Activated naive CD4-positive, alpha-beta T cell treated with Interleukin-2 at 50 U/mL for 16 hours (primary cell): Measurements from ENCODE around the gene TSFM.

Source experiments
- DNase-seq: peaks from one replicate; pipeline ENCODE4 v3.0.0-alpha.2; 2020

The TSFM gene

DNA sequence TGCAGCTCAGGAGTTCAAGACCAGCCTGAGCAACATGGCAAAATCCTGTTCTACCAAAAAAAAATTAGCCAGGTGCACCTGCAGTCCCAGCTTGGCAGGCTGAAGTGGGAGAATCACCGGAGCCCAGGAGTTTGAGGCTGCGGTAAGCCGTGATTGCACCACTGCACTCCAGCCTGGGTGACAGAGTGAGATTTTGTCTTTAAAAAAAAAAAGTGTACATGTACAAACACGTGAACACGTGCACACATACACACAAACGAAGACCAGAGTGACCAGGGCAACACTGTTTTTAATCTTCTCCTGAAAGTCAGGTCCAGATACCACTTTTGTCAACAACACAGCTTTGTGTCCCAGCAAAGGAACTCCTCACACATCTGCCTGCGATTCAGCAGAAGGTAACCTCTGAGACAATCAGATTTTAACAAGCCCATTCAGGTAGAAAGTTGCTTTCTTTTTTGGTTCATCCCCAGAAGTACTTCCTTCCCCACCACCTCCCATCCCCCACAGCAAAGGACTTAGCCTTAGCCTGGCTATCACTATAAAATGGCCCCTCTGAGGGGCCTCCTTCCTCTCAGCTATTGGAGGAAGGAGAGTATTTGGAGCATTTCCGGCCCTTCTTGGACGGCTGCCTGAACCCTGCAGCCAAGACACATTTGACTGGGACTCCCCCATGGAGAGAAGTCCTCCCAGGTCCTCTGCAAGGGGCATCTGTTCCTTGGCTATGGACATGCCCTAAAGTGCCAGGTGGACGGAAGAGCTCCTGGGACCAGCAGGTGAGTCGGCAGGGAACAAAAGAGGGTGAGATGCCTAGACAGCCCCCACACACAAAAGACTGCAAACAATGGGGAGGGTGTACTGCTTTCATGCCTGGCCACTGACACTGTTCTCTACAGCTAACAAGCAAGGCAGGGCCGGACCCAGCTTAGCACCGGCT lies 54.1 kb downstream of the TSFM start:
- DNase-seq: peak; percentile 23

DNA sequence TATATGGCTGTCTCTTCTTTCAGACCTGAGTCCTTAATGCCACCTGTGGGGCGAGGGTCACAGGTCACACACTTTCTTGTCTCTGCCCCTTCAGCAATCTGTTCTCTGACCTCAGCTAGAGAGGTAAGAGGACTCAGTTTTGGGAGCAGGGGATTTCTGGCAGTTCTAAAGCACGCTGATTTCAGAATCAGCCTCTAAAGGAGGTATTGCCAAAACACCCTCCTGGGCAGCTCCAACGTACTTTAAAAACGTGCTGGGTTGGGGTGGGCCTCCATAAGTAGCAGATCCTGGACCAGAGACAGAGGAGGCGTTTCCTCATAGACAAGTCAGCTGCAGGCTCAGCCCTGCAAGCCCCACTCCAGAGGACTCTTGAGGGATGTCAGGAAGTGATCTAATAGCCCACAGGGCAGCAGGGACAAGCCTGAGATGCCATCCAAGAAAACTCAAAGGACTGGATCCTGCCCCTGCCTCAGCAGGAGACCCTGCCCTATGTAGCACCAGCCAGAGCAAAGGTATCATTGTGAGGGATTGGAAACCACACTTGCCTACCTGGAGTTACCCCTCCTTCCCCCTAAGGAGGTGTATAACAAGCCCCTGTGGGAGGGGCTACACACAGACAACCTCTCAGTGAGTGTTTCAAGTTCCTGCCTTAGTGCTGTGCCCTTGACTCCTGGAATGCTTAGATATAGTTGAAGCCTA lies 55.4 kb downstream of the TSFM start:
- DNase-seq: no peak

DNA sequence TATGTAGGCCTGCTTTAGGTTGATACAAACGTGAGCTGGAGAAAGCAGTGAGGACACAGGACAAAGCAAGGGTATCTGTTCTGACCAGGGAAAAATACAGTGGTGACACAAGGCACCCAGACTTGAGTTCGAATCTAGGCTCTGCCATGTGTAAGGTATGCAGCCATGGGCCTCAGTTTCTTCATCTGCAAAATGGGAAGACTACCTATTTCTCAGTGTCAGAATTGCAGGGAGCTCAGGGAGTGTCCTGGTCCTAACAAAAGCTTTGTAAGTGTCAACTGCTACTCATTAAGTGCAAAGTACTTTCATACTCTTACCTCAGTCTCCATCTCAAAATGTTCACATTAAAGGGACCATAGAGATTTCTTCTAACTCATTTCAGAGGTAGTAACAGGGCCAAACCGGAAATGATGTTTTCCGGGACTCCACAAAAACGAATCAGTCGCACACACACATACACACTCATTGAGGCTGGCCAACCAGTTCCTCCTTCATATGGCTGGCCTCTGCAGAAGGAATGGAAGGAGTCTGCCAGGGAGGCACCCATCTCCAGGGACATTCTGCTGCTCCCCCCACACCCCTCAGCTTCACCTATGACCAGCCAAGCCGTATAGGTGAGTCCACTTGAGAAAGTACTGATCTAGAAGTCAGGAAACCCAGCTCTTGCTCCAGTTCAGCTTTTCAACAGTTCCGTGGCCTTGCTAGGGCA lies 56.2 kb downstream of the TSFM start:
- peak; percentile 39 for DNase-seq

DNA sequence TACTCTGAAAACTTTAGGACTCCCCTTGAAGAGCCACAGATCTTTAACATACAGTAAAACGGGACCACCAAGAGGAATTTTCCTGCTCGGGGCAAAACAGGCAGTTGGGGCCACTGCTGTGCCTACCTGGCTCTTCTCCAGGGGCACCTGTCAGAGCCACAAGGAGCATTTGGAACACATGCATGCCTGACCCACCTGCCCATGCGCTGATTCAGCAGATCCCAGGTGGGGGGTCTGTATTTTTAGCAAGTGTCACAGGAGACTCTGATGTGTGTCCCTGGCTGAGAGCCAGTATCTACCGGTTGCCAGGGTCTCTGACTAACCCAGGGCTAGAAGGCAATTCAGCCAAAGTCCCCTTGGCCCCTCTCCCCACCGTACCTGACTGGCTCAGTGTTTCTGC lies 57.4 kb downstream of the TSFM start:
- no peak for DNase-seq

DNA sequence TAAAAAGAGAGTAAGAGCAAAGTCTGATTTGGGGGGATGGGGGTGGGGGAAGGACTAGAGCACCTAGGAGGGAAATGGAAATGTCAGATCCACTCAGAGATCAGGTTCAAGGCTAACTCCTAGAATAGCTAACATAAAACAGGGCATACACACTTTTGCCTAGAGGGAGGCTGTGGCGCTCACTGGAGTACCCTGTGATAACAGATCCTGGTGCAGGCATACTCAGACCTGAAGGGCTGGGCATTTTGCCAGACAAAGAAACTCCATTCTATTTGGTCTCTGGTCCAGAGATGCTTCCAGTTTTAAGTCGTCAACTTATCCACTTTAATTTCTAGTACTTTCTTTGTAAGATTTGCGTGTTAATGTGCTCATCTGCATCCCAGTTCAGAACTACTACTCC lies 58.1 kb downstream of the TSFM start:
- no peak for DNase-seq

DNA sequence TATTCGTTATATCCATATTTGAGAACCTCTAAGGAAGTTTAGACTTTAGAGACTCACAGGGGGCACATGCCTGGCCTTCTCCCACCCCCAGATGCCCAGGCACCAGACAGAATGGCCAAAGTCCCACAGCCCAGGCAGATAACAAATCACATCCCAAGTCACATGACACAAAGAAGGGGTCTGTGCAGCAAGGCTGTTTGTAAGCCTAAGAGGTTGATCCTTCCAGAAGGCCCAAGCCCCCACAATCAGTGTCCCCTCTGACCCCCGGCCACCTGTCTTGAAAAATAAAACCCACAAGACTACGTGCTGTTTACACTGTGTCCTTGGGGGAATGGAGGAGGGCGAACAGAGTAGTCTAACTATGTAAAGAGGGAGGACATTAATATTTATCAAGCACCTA lies 58.9 kb downstream of the TSFM start:
- no peak for DNase-seq

DNA sequence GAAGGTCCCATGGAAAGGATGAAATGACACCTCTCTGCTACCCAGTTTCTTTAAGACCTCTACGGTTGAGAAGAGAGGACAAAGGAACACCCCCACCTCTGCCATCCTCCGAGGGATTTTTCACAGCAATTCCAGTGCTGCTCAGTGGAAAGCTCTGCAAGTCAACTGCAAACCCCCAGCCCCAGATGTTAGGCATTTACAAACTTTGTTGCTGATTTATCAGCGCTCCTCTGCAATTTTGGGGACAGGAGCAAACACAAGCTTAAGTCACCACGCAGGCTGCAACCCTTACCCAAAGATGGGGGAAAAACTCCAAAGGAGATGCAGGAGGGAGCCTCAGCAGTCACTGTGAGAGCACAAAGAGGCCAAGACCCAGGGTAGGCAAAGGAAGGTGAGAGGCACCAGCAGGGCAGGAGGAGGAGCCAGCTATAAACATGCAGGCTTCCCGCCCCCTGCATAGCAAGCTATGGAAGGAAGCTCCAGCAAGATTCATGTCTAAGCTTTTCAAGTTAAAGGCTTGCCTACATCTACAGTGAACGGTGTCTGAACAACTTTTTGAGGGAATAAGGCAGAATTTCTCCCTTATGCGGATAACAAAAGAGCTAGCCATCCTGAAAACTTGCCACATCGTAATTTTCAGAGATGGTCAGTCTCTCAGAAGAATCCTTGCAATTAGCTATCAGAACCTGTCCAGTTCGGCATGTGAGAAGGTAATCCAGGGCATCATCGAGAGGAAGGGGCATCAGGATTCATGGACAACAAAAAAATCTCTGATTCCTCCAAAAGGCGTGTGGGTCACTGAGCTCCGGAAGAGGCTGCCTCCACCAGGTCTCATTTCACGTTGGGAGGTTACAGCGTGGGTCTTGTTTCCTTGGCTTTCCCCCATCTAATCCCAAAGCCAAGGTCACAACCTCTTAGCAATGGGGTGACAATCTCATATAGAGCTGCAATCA lies 60.0 kb downstream of the TSFM start:
- DNase-seq: peak; percentile 45

DNA sequence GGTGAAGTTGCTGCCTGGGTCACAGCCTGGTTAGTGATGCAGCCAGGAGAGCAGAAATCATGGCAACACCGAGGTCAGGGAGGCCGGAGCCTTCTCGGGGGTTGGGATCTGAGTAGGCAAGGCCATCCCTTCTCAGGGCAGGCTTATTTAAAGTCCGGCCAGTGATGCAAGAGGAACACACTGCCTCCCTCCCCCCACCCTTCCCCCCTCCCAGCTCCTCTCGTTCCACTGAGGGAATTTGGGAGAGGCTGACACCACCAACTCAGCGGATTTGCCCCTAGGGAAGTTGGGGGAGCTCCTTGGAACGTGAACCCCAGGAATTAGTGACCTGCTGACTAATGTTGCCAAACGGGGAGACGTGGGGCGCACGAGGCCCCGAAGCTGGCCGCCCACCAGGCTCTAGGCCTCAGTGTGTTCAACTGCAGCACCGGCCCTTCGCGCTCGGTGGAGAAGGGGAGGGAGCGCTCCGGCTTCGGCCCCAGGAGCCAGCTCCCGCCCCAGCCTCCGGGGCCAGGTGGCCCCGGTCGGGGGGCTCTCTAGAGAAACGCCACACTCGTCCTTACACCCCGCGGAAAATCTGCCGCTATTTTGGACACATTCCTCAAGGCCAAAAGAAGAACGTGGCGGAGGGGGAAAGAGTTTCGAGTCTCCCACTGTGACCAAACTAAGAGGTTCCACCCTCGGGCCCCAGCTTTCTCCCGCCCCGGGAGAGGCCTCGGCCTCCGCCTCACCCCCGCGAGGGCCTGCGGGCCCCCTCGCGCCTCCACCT lies 62.3 kb downstream of the TSFM start:
- DNase-seq: peak; percentile 46

DNA sequence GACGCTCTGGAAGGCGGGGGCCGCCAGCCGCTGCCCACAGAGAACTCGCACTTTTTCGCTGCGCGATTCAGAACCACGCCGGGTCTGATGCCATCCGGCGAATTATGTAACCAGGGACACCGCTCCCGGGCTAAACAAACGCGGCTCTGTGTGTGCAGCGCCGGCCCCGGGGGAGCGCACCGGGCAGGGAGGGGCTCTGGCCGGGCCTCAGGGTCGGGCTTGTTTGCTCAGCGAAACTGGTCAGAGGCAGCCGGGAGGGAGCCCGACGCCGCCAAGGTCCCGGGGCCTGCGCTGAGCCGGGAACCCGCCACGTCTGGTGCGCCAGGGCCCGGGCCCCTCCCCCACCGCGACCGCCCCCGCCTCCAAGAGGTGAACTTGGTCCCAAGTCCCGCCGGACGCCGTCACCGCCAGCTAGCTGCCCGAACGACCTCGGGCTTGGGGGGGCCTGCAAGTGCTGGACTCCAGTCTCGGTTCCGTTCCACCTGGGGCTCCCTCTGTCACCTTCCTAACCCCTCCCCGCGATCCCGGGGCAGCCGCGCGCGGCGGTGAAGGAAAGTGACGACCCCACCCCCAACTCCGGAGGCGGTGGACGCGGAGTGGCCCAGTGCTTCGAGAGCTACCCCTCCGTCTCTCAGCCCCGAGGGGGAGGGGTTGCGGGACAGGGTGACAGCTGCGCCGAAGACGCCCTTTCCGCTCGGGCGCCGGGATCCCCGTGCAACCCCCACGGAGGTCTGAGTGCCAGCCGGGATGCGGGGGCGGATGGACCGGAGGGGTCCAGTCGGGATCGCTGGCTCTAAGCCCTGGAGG lies 63.1 kb downstream of the TSFM start:
- DNase-seq: peak; percentile 69

DNA sequence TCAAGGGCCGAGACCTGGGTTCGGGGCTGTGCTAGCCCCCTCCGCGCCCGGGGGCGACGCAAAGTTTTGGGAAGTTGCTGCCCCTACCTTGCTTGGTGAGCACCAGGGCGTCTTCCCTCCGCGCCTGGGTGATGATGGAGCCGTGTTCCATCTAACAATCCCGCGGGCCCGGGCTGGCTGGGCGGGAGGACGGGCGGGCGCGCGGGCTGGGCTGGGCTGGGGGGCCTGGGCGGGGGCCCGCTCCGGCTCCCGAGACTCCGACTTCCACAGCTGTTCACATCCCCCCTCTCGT lies 63.6 kb downstream of the TSFM start:
- no peak for DNase-seq

DNA sequence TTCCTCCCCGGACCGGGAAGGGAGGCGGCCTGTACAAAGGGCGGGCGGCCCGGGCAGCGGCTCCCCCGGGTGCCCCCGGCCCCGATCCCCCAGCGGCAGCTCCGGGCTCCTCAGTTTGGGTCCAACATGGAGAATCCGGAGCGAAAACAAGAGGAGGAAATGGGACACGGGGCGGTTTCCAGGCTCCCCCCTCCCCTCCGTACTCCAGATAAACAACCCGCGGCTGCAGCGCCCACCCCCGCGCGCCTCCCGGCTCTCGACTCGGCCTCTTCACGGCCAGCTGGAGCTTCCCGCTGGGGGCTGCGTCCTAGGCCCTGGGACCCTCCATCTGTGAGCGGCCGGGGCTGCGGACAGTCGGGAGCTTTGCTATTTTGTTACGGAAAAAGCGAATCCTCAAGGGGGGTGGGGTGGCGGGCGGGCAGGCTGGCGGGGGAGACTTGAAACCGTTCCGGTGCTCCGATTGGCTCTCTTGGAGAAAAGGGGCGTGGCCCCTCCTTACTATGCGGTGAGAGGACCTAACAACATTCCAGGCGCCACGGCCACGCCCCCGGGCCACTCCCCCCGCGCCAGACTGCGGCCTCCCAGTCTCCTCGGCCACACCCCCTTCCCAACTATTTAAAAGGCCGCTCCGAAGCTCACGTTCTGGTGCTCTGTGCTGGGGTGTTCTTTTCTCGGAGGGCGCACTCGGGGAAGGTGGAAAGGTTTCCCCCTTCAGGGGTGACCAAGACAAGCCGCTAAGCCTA lies 64.2 kb downstream of the TSFM start, which contains the start of gene CTDSP2:
Gene CTDSP2 (minus strand): TSS at position 153 of the 743 bp plus-strand sequence. CDS start 294 bp downstream, outside the sequence.
- DNase-seq: peak; percentile 87
